ENCODE results near the gene ALKBH6.

DNA sequence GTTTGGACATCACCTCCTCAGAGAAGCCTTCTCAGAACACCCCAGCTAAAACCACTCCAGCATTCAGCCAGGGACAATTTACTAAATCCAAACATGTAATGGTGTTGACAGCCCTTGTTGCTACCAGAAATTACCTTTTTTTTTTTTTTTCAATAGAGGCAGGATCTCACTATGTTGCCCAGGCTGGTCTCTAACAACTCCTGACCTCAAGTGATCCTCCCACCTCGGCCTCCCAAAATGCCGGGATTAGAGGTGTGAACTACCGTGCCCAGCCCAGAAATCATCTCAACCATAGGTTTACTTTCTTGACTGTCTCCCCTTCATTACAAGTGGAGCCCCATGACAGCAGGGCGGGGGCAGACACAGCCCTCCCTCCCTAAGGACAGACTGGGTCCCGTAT is 9.4 kb upstream of the ALKBH6 start:
- TF ChIP-seq, protein P1, sequence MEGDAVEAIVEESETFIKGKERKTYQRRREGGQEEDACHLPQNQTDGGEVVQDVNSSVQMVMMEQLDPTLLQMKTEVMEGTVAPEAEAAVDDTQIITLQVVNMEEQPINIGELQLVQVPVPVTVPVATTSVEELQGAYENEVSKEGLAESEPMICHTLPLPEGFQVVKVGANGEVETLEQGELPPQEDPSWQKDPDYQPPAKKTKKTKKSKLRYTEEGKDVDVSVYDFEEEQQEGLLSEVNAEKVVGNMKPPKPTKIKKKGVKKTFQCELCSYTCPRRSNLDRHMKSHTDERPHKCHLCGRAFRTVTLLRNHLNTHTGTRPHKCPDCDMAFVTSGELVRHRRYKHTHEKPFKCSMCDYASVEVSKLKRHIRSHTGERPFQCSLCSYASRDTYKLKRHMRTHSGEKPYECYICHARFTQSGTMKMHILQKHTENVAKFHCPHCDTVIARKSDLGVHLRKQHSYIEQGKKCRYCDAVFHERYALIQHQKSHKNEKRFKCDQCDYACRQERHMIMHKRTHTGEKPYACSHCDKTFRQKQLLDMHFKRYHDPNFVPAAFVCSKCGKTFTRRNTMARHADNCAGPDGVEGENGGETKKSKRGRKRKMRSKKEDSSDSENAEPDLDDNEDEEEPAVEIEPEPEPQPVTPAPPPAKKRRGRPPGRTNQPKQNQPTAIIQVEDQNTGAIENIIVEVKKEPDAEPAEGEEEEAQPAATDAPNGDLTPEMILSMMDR (IDR thresholded peaks at IDR 0.05) = no peak
- TF ChIP-seq EZH2phosphoT487 (IDR thresholded peaks at IDR 0.05) = no peak

All from neural progenitor cell (in vitro differentiated cells).